ENCODE data around the gene ARID1B. TPM values are rescaled to one million over a fixed set of nuclear protein-coding genes. Genes with fewer than 3 reads are reported as not detected.

ARID1B gene
- total and polyA plus RNA-seq, 8 donors: 67.6 to 102 (median 99.0) TPM

- H3K36me3 ChIP-seq: no peaks in the 10 kb centered on the region
- DNase-seq (no peak), ATAC-seq (no peak)
- TF ChIP-seq CTCF (IDR thresholded peaks at IDR 0.05): no peak
- no peak overlapping the region for H3K27ac ChIP-seq
- H3K27me3 ChIP-seq: no peaks in the 10 kb centered on the region
- H3K9me3 ChIP-seq: no peaks in the 10 kb centered on the region
- H3K4me1 ChIP-seq: peaks cover 0 to 36% of the 10 kb centered on the region in 2 donors
- H3K4me3 ChIP-seq: no peak overlapping the region
- intact Hi-C loops (cut with DNase I): no loop called here
These were observed 75.7 kb downstream of the ARID1B start for GRCh38 chr6:156852858-156853216.

- Histone ChIP-seq H3K4me1 (peaks cover 0 to 28% of the 10 kb centered on the region in 2 donors), H3K27me3 (no peaks in the 10 kb centered on the region), H3K27ac (no peak overlapping the region), H3K9me3 (no peaks in the 10 kb centered on the region), H3K36me3 (no peaks in the 10 kb centered on the region), H3K4me3 (no peak overlapping the region)
- no peak for TF ChIP-seq CTCF (IDR thresholded peaks at IDR 0.05)
- DNase-seq: no peak
- intact Hi-C loops (cut with DNase I): no loop called here
- no peak for ATAC-seq
These were observed 76.6 kb downstream of the ARID1B start for GRCh38 chr6:156853733-156854132.

GRCh38 chr6:156854466-156855161 lies 77.4 kb downstream of the ARID1B start:
- Histone ChIP-seq H3K27ac (no peak overlapping the region), H3K36me3 (no peaks in the 10 kb centered on the region), H3K9me3 (no peaks in the 10 kb centered on the region), H3K4me3 (no peak overlapping the region), H3K4me1 (peaks cover 0 to 19% of the 10 kb centered on the region in 2 donors), H3K27me3 (no peaks in the 10 kb centered on the region)
- no peak for ATAC-seq
- no peak for DNase-seq
- TF ChIP-seq CTCF (IDR thresholded peaks at IDR 0.05): no peak
- intact Hi-C loops (cut with DNase I): no loop called here

GRCh38 chr6:156857573-156857972 lies 80.4 kb downstream of the ARID1B start:
- Histone ChIP-seq H3K4me3 (no peak overlapping the region), H3K27me3 (no peaks in the 10 kb centered on the region), H3K9me3 (no peaks in the 10 kb centered on the region), H3K4me1 (peaks cover 0 to 6% of the 10 kb centered on the region in 2 donors), H3K27ac (no peak overlapping the region), H3K36me3 (no peaks in the 10 kb centered on the region)
- ATAC-seq (no peak), DNase-seq (no peak)
- intact Hi-C loops (cut with DNase I): no loop called here
- TF ChIP-seq CTCF (IDR thresholded peaks at IDR 0.05): no peak

- intact Hi-C loops (cut with DNase I): no loop called here
- Histone ChIP-seq H3K27me3 (no peaks in the 10 kb centered on the region), H3K9me3 (no peaks in the 10 kb centered on the region), H3K36me3 (no peaks in the 10 kb centered on the region), H3K27ac (no peak overlapping the region), H3K4me3 (no peak overlapping the region), H3K4me1 (peaks cover 0 to 12% of the 10 kb centered on the region in 2 donors)
- DNase-seq (no peak), ATAC-seq (no peak)
- TF ChIP-seq CTCF (IDR thresholded peaks at IDR 0.05): no peak
These were observed 82.5 kb downstream of the ARID1B start for GRCh38 chr6:156859686-156860085.
